ENCODE data around the gene RETREG1. TPM values are rescaled to one million over a fixed set of nuclear protein-coding genes. Genes with fewer than 3 reads are reported as not detected.

RETREG1 gene, protein sequence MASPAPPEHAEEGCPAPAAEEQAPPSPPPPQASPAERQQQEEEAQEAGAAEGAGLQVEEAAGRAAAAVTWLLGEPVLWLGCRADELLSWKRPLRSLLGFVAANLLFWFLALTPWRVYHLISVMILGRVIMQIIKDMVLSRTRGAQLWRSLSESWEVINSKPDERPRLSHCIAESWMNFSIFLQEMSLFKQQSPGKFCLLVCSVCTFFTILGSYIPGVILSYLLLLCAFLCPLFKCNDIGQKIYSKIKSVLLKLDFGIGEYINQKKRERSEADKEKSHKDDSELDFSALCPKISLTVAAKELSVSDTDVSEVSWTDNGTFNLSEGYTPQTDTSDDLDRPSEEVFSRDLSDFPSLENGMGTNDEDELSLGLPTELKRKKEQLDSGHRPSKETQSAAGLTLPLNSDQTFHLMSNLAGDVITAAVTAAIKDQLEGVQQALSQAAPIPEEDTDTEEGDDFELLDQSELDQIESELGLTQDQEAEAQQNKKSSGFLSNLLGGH
- 0.78 and 0.91 TPM in 2 replicates for total RNA-seq
- long read RNA-seq, partial matches to known transcripts = 0 of 2 reads
- long read RNA-seq, other reads (novel, unspliced or antisense) = 1 of 2 reads

- no peak for TF ChIP-seq CTCF (IDR thresholded peaks at IDR 0.05)
- no peak within 1 kb of the TSS for H3K27ac Mint-ChIP-seq (ENCODE audit: unreplicated experiment)
- peak within 1 kb of the TSS; percentile 72 for H3K4me3 Mint-ChIP-seq (ENCODE audit: unreplicated experiment)
- H3K27me3 Mint-ChIP-seq (ENCODE audit: unreplicated experiment) = peaks cover 52% of the 10 kb centered on the region
- H3K4me1 Mint-ChIP-seq (ENCODE audit: unreplicated experiment) = peaks cover 8% of the 10 kb centered on the region
- no peaks in the 10 kb centered on the region for H3K36me3 Mint-ChIP-seq (ENCODE audit: unreplicated experiment)
- DNase-seq (ENCODE audit: extremely low spot score, unreplicated experiment) = peak; percentile 86
- H3K9me3 Mint-ChIP-seq (ENCODE audit: unreplicated experiment) = no peaks in the 10 kb centered on the region
Measured at GRCh38 chr5:16616536-16617273, at the start of gene RETREG1. RETREG1 (minus strand) TSS chr5:16616997; CDS start chr5:16616971, 26 bp downstream.

GRCh38 chr5:16666130-16666882 lies 49.5 kb upstream of the RETREG1 start:
- no peaks in the 10 kb centered on the region for H3K9me3 Mint-ChIP-seq (ENCODE audit: unreplicated experiment)
- no peak overlapping the region for H3K27ac Mint-ChIP-seq (ENCODE audit: unreplicated experiment)
- no peak for DNase-seq (ENCODE audit: extremely low spot score, unreplicated experiment)
- H3K36me3 Mint-ChIP-seq (ENCODE audit: unreplicated experiment) = peaks cover 42% of the 10 kb centered on the region
- peaks cover 20% of the 10 kb centered on the region for H3K4me1 Mint-ChIP-seq (ENCODE audit: unreplicated experiment)
- H3K27me3 Mint-ChIP-seq (ENCODE audit: unreplicated experiment) = no peaks in the 10 kb centered on the region
- H3K4me3 Mint-ChIP-seq (ENCODE audit: unreplicated experiment) = no peak overlapping the region
- TF ChIP-seq CTCF (IDR thresholded peaks at IDR 0.05) = no peak

- no peak for TF ChIP-seq CTCF (IDR thresholded peaks at IDR 0.05)
- Mint-ChIP-seq H3K27ac (ENCODE audit: unreplicated experiment) (no peak overlapping the region), H3K4me3 (ENCODE audit: unreplicated experiment) (no peak overlapping the region), H3K4me1 (ENCODE audit: unreplicated experiment) (peaks cover 20% of the 10 kb centered on the region), H3K27me3 (ENCODE audit: unreplicated experiment) (no peaks in the 10 kb centered on the region), H3K36me3 (ENCODE audit: unreplicated experiment) (peaks cover 37% of the 10 kb centered on the region), H3K9me3 (ENCODE audit: unreplicated experiment) (no peaks in the 10 kb centered on the region)
- no peak for DNase-seq (ENCODE audit: extremely low spot score, unreplicated experiment)
Measured at GRCh38 chr5:16665601-16666000, 48.8 kb upstream of the RETREG1 start.

DNA sequence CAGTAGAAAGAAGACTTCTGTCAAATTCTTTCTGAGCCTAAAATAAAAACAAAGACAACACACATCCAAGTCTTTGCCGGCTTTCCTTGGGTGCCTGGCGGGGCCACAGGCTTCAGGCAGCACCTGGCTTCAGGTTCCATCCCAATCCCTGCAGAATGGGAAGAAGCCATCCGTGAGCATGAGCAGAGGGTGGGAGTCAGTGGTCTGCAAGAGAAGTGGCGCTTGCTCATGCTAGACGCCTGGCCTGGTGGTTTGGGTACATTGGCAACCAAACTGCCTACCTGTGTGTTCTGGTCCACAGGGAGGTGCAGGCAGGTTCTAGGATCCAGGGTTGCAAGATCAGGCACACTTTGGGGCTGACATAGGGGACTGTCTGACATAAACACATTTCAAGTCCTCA lies 47.6 kb upstream of the RETREG1 start:
- no peak for TF ChIP-seq CTCF (IDR thresholded peaks at IDR 0.05)

More for the DNA sequence above, 47.6 kb upstream of the RETREG1 start:
- DNase-seq (ENCODE audit: extremely low spot score, unreplicated experiment) = no peak
- Mint-ChIP-seq H3K9me3 (ENCODE audit: unreplicated experiment) (no peaks in the 10 kb centered on the region), H3K36me3 (ENCODE audit: unreplicated experiment) (peaks cover 32% of the 10 kb centered on the region), H3K4me3 (ENCODE audit: unreplicated experiment) (no peak overlapping the region), H3K27me3 (ENCODE audit: unreplicated experiment) (no peaks in the 10 kb centered on the region), H3K4me1 (ENCODE audit: unreplicated experiment) (peaks cover 11% of the 10 kb centered on the region), H3K27ac (ENCODE audit: unreplicated experiment) (no peak overlapping the region)
